Astrocyte (in vitro differentiated cells and primary cell): ENCODE measurements around the gene EFCAB10.

Experiments used
- CTCF ChIP-seq: IDR thresholded peaks from 2 replicates; pipeline ENCODE4 v1.5.1; 2011; ENCODE audit warnings: low read depth, mild to moderate bottlenecking, inconsistent platforms, low read length, moderate library complexity; ENCODE audit not compliant: insufficient read depth
- EZH2 ChIP-seq: IDR thresholded peaks from 2 replicates; pipeline ENCODE4 v1.6.1; 2012; ENCODE audit warnings: mild to moderate bottlenecking, low read length, inconsistent platforms; ENCODE audit not compliant: insufficient read depth

- TF ChIP-seq CTCF (no peak), EZH2 (no peak)
Measured at GRCh38 chr7:105530546-105530945, 50.7 kb downstream of the EFCAB10 start.
